GM21423 (cell line): Measurements from ENCODE around the gene KRTAP13-4.

ENCODE experiments used
- ATAC-seq: cut with Tn5 transposase; IDR thresholded peaks from one replicate; pipeline ENCODE4 v1.9.1; 2021; ENCODE audit warnings: mild to moderate bottlenecking, moderate library complexity; ENCODE audit not compliant: unreplicated experiment

Gene KRTAP13-4, protein sequence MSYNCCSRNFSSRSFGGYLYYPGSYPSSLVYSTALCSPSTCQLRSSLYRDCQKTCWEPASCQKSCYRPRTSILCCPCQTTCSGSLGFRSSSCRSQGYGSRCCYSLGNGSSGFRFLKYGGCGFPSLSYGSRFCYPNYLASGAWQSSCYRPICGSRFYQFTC

DNA sequence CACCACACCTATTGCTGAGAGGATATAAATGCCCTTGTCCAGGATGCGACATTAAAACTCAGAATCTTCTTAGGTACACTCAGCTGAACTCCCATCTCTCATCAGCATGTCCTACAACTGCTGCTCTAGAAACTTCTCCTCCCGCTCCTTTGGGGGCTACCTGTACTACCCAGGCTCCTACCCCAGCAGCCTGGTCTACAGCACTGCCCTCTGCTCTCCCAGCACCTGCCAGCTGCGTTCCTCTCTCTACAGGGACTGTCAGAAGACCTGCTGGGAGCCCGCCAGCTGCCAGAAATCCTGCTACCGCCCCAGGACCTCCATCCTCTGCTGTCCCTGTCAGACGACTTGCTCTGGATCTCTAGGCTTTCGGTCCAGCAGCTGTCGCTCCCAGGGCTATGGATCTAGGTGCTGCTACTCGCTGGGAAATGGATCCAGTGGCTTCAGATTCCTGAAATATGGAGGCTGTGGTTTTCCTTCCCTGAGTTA is at the start of gene KRTAP13-4:
KRTAP13-4 (plus strand) TSS at position 51 of the 486 bp plus-strand sequence; CDS start at position 107, 56 bp downstream.
- ATAC-seq = no peak

DNA sequence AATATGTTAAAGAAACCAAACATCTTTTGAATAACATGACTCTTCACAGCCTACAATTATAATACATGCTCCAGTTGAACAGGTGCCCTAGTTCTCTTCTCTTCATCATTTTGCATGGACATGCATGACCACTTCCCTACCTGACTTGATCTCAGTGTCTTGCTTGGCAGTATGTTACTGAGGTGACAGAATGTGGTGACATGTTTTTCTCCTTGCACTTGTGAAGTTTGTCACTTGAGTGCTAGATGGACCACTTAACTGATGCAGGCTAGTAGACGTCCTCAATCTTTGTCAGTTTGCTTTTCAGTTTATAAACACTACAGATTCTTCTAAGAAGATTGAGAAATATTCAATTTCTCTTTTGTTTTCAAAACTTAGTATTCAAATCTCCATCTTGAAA is 47.8 kb upstream of the KRTAP13-4 start:
- no peak for ATAC-seq

DNA sequence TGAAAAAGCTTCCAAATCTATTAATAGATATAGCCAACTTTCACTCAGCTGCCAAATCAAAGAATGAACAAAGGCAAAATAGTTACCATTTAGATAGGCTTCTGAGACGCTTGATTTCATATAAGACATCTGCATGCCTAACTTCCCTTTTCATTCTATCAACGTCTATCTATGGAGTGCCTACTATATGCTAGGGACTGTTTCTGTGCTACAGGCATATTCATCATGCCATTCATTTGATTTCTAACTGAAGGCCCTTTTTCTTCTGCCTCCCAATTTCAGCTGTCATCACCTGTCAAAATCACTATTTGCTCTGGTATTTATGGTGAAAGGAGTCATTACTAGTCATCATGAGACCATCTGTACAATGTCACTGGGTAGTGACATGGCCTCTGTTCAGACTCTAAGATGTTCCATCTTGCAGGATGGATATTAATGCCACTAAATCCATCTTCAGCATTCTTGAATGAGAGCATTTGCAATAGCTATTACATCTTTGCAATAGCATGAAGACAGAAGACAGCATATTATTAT is 38.5 kb upstream of the KRTAP13-4 start:
- ATAC-seq = no peak

DNA sequence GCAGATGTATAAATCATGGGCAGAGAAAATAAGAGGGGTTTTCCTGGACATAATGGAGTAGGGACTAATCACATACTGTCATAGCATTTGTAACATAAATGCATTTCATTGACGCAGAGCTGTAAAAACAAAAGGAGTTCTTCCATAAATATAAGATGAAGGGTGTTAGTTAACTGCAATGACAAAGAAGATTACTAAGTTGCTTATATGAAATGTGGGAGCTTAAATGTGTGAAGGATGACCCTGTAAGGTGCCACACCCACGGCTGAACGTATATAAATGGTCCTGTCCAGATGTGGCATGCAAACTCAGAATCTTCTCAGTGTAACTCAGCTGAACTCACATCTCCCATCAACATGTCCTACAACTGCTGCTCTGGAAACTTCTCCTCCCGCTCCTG is 34.3 kb upstream of the KRTAP13-4 start, which contains the start of gene KRTAP13-1:
KRTAP13-1 (plus strand) TSS at position 301 of the 400 bp plus-strand sequence; CDS start at position 357, 56 bp downstream.
- no peak for ATAC-seq

DNA sequence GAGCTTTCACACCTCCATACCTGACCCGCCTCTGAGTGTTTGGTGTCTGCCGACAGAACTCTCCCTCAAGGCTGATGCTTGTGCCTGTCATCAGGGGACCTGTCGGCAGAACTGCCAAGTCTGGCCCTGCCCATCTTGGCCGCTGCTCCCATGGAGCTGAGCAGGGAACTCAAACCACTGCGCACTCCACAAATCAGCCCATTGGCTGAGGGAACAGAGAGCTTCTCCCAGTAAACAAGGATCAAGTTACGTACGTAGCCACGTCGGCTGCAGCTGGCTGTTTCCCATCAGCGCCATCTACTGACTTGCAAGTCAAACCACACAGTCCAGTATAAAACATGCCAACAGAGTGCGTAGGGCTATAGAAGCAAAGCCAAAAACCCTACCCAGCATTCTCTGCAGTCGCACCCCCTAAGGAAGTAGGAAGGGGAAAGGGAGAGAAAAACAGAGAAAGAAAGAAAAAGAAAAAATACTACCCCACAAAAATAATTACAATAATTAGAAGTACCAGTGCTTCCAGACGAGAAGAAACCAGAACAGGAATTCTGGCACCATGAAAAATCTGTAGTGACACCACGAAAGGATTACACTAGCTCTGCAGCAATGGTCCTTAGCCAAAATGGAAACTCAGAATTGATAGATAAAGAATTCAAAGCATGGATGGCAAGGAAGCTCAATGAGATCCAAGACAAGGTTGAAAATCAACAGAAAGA is 21.1 kb upstream of the KRTAP13-4 start:
- no peak for ATAC-seq

DNA sequence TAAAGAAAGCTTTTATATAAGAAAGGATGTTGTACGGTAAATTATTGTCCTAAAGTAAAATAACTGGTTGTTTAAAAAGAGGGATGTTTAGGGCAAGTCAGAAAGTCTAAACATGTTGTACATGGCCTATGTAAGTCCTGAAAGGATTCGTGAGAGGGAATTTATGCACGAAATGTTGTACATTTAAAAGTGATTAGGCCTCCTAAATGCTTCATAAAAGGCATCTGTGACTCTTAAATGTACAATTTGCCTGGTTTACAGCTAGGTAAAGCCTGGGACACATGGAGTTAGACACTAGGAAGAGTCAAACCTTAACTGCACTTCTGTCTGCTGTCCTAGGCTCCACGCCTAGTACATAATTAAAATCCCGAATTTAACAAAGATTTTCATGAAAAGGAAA is 14.0 kb upstream of the KRTAP13-4 start:
- ATAC-seq = no peak

DNA sequence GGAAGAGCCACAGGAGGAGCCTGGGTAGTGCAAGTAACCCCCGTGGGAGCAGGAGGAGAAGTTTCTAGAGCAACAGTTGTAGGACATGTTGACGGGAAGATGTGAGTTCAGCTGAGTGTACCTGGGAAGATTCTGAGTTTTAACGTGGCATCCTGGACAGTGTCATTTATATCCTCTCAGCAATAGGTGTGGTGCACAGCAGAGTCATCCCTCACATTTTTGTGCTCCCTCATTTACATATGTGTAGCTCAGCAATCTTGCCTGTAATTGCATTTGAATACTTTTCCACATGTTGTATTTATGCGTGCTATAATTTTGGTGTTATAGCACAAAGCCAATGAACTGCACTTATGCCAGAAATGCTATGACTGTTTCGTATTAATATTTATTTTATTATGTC is 4.2 kb upstream of the KRTAP13-4 start, which contains the start of gene KRTAP13-3:
KRTAP13-3 (minus strand) TSS at position 101 of the 400 bp plus-strand sequence; CDS start at position 87, 14 bp downstream.
- ATAC-seq = no peak

DNA sequence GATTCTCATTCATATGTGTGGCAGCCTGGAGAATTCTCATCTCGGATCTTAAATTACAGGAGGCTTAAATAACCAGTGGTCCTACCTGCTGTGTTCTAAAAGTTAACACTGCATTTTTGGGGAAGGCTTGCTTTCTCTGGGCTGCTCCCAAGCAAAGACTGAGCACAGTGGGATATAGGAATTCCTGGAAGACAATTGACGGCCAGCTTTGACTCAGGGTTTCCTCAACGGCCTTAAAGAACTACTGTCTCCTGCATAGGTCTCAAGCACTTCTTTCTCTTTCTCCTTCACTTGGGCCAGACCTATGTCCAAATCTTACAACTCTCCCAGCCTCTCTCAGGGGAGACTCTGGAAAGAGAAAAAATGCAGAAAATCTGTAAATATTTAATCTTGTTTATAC is 3.3 kb upstream of the KRTAP13-4 start:
- ATAC-seq = no peak

DNA sequence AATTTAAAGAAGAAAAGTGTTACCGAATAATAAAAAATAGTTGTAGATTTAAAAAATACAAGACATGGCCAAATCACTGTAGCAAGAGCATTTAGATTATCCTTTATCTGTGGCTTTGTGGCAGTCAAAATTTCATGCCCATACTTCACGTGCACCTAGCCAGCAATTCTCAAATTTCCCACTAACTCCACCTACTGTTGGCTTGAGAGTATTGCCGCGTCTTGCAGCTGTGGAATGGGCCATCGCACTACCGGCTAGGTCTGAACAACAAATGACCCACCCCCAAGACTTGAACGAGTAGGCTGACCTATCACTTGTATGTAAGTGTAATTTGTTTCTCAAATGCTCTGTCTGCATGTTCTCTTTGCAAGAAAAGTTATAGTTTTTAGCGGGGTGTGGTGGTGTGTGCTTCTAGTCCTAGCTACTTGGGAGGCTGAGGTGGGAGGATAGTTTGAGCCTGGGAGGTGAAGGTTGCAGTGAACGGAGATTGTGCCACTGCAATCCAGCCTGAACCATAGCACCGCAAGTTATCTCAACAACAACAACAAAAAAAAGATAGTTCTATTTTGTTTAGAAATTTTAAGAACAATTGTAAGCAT is 4.1 kb downstream of the KRTAP13-4 start:
- ATAC-seq = no peak

DNA sequence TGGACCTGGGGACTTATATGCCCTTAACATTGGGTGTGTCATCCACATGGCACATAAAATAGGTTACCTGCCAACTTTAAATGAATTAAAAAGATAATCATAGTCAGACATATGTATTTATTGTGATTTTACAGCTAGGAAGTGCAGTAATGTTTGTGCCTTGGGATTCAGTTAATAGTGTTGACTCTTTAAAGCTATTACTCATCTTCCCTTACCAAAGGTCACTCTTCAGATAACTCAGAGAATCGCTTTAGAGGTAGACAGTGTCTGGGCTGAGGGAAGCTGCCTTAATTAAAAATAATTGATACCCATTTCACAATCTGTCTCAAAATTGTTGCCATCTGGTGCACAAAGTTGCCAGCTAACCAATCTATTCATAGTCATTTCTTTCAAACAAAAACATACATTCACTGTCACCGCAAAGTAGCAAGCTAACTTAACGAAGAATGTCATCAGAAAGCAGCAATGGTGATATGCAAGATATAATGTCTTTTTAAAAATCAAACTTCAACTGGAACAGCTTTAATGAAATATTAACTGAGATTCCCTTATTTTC is 7.1 kb downstream of the KRTAP13-4 start:
- no peak for ATAC-seq

DNA sequence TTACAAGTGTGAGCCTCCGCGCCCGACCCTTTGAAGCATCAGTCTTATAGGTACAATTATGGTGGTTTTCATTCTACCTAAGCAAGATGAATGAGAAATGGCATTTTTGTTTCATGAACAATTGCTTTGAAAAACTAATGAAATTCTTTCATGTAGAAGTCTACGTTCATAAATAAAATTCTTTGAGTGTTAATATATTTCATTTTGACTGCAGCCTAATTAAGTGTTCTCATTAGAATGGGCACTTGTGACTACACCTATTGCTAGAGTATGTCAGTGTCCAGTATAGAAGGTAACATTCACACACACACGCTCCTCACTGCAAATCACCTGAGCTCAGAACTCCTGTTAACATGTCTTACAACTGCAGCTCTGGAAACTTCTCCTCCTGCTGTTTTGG is 10.0 kb downstream of the KRTAP13-4 start, which contains the start of gene KRTAP15-1:
KRTAP15-1 (plus strand) TSS at position 301 of the 400 bp plus-strand sequence; CDS start at position 354, 53 bp downstream.
- ATAC-seq = no peak

DNA sequence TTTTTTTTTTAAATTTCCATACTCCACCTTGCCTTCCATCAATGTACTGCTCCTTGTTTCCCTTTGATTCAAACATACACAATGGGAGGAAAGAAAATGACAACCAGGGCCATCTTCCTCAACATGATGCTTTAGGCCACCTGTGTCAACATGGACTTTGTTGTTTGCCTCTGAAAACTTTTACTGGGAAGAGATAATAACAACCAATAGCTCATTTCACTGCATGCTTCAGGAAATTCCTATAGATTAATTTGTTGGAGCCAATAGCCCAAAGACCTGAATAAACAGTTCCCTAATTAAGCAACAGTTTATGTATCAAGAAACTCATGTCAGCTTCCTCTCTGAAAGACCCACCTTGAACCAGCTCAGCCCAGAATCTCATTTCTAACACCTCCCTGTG is 13.2 kb downstream of the KRTAP13-4 start:
- no peak for ATAC-seq

DNA sequence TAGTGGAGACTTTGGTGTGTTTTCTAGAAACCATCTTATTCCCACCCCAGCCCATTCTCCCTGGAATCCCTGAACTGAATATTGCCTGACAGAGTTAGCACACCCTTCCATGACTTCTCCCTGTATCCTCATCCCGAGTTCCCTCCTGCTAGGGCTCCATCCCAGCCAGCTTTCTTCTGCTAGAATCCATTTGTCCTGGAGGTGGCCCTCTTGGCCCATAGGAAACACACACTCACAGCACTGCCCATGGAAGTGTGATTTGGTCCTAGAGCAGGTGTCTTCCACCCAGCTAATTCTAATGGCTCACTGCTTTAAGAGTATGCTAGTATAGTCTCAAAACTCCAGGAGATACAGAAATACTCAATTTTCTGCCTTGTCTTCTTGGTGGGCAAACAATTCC is 14.2 kb downstream of the KRTAP13-4 start:
- ATAC-seq = no peak

DNA sequence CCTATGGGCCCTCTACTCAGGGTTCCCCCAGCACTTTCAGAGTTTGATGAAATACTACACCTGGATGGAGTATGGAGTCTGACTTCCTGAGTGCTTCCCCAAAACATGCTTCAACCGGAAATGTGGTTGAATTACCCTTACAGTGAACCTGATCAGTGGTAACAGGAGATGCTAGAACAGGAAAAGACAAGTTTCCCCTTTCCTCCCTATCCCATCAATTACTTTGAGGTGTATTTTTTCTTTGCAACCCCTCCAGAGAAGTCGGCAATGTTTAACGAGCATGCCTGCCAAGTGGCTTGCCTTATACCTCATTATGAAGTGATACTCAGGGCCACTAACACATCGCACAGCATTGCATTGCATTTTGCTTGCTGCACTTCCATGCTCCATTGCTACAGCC is 17.0 kb downstream of the KRTAP13-4 start:
- no peak for ATAC-seq

DNA sequence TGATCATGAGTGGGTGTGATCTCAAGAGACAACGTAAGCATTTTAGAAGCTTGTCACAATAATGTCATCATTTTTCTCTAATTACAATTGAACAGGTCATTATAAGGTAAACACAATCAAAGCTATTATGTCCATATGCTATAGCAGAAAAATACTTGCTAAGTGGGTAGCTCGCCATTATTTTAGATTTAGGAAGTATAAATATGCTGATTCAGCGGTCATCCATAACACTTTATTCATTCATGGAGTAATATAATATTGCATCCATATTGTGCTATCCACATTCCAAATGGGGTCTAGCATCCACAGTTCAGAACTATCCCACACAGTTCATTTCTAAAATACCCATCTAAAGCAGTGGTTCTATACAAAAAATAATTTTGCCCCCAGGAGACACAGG is 18.5 kb downstream of the KRTAP13-4 start:
- no peak for ATAC-seq

DNA sequence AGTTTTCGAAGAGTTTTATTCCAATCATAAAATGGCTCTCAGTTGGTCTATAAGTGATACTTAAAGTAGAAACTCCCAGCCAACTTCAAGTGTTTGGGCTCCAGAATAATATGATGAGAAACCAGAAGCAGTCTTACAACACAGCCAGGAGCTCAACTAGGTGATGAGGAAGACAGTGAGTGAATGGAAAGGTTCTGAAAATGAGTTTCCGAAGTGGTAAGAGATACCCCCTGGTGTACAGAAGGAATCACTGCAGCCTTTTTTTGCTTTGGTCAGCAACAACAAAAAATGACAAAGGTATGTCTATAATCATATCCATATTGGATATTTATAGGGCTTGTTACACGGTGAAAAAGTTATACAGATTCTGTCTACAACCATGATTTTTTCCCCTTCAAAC is 33.7 kb downstream of the KRTAP13-4 start:
- ATAC-seq = no peak

DNA sequence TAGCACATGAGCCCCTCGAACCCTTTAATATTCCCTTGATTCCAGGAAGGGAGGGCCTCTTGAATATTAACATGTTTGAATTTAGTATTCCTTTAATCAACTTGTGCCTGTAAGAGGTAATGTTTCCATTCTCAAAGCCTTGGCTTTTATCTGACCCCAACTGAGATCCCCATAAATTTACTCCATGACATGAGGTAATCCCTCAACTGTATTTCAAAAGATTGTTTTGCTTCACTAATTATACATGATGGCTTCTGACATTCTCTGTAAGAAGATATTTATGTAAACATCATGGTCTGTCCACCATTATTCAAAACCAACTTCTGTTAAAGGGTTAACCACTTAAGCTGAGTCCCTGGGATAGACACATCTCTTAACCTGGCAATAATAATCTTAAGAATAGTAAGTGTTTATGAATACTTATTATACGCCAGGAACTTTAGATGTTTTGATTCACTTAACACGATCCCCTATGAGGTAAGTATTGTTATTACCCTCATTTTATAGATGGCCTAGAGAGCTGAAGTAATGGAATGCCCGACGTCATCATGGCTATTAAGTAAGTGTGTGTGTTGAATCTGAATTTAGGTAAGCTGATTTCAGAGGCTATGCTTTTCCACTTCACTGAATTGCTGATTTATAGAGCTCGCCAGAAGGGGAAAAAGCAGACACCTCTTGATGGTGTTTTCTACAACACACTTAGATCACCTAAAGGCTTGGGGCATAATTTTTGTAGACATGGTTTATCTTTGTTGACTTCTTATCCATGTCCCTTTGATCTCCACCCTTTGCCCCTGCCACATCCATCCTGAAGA is 39.1 kb downstream of the KRTAP13-4 start:
- no peak for ATAC-seq

DNA sequence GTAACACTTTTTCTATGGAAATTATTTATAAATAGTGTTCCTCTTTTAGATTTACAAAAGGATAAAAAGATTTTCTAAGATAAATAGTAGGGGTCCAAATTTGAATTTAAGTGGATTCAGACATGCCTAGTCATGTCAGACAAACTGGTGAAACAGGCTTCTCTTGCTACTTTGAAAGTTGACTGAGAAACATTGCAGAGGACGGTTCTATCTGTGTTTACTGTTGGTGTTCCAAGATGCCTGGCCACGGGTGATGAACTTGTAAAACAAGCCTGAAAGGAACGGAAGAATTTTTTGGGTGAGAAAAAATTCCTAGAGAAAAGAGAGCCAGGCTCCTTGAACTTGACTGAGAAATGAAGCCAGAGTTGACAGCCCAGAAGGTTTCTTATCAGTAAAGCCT is 48.0 kb downstream of the KRTAP13-4 start:
- ATAC-seq = no peak

DNA sequence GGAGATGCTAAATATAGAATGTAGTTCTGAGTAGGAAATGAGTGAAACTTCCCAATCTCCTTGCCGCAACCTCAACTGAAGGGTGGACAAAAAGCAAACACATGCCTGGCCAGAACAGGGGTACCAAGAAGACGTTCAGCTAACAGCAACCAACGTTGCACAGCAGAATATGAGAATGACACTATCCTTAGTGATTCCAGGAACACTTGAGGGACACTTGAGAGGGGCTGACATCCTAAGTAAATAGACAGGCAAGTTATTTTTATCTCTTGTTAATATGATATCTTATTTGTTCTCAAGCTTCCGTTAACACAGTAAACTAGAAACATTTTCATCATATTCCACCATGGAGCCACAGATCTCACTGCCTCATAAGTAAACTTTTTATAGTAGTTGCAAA is 49.2 kb downstream of the KRTAP13-4 start:
- no peak for ATAC-seq

DNA sequence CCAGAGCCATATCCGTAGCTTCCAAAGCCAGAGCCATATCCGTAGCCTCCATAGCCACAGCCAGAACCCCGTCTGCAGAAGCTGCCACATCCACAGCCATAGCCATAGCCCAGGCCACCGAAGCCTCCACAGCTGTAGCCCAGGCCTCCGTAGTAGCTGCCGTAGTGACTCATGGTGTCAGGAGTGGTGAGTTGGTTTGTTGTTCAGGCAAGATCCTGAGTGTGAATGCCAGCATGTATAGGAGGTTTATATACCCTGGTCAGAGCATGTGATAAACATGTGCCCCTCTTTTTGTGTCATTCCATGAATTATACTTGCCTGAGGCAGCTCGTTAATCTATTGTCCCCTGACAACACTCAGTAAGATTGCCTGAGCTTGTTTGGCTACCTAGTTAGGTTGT is 50.1 kb downstream of the KRTAP13-4 start, which contains the start of gene KRTAP19-1:
KRTAP19-1 (minus strand) TSS at position 223 of the 400 bp plus-strand sequence; CDS start at position 173, 50 bp downstream.
- no peak for ATAC-seq
